HL-60 (cell line): ENCODE measurements around the gene RIN3.

Experiments used
- CTCF ChIP-seq: IDR thresholded peaks from one replicate; pipeline ENCODE4 v1.5.1; 2011; ENCODE audit warnings: low read length, control low read depth, inconsistent platforms; ENCODE audit not compliant: insufficient read depth
- GABPA ChIP-seq: IDR thresholded peaks from 2 replicates; pipeline ENCODE4 v1.6.1; 2012; ENCODE audit warnings: low read depth
- POLR2AphosphoS5 ChIP-seq: IDR thresholded peaks from 2 replicates; pipeline ENCODE4 v1.6.1; 2012; ENCODE audit warnings: low read depth

- TF ChIP-seq POLR2AphosphoS5: no peak
- no peak for TF ChIP-seq CTCF
- TF ChIP-seq GABPA: no peak
These were observed 124.3 kb downstream of the RIN3 start for GRCh38 chr14:92637864-92638263.
